GM23338 (cell line): ENCODE results near the gene SLC23A2. TPM values are rescaled to one million over a fixed set of nuclear protein-coding genes. Genes with fewer than 3 reads are reported as not detected.

Experiments used
- ATAC-seq: fragments of 200-7000 bp; cut with Tn5 transposase; 3 replicates; pipeline ENCODE4 v1.9.1; 2020
- DNase-seq: peaks from one replicate; pipeline ENCODE4 v3.0.0-alpha.2; 2015; ENCODE audit warnings: low spot score
- H2AFZ ChIP-seq: fragments of 200-600 bp; sonication (generic); 2 replicates; pipeline ENCODE4 v1.8.0; 2016; ENCODE audit warnings: antibody characterized with exemption, mild to moderate bottlenecking, moderate library complexity
- H3F3A ChIP-seq: fragments of 200-600 bp; sonication (generic); replicated peaks from 2 replicates; pipeline ENCODE4 v1.8.0; 2017; ENCODE audit warnings: antibody characterized with exemption, mixed run types, low read depth
- H3K27ac ChIP-seq: fragments of 200-600 bp; sonication (generic); 2 replicates; pipeline ENCODE4 v1.6.1; 2016; ENCODE audit warnings: low read depth
- H3K27me3 ChIP-seq: fragments of 200-600 bp; sonication (generic); 2 replicates; pipeline ENCODE4 v1.8.0; 2016; ENCODE audit warnings: mild to moderate bottlenecking, mixed run types, moderate library complexity; ENCODE audit not compliant: insufficient read depth
- H3K36me3 ChIP-seq: fragments of 200-600 bp; sonication (generic); 2 replicates; pipeline ENCODE4 v1.8.0; 2016; ENCODE audit warnings: mild to moderate bottlenecking; ENCODE audit not compliant: insufficient read depth
- H3K4me1 ChIP-seq: fragments of 200-600 bp; sonication (generic); 2 replicates; pipeline ENCODE4 v1.8.0; 2016; ENCODE audit warnings: mild to moderate bottlenecking, moderate library complexity; ENCODE audit not compliant: insufficient read depth
- H3K4me2 ChIP-seq: fragments of 200-600 bp; sonication (generic); 2 replicates; pipeline ENCODE4 v1.7.1; 2017; ENCODE audit warnings: mixed run types
- H3K4me3 ChIP-seq: fragments of 200-600 bp; sonication (generic); 2 replicates; pipeline ENCODE4 v1.6.1; 2016; ENCODE audit warnings: mixed run types
- H3K79me2 ChIP-seq: fragments of 200-600 bp; sonication (generic); replicated peaks from 2 replicates; pipeline ENCODE4 v1.8.0; 2017; ENCODE audit warnings: mild to moderate bottlenecking; ENCODE audit not compliant: insufficient read depth
- H3K9me2 ChIP-seq: fragments of 200-600 bp; sonication (generic); 2 replicates; pipeline ENCODE4 v1.8.0; 2017; ENCODE audit not compliant: insufficient read depth
- H4K20me1 ChIP-seq: fragments of 200-600 bp; sonication (generic); replicated peaks from 2 replicates; pipeline ENCODE4 v1.8.0; 2017; ENCODE audit warnings: mild to moderate bottlenecking; ENCODE audit not compliant: insufficient read depth
- H3K27ac Mint-ChIP-seq: 2 replicates; pipeline ENCODE4 v1.8.0; 2020; ENCODE audit warnings: inconsistent platforms, mild to moderate bottlenecking, moderate library complexity, mixed read lengths
- H3K27me3 Mint-ChIP-seq: 3 replicates; pipeline ENCODE4 v1.8.0; 2022; ENCODE audit warnings: low read depth, mild to moderate bottlenecking, moderate library complexity, mixed read lengths, inconsistent platforms; ENCODE audit not compliant: insufficient read depth, poor library complexity
- H3K36me3 Mint-ChIP-seq: 3 replicates; pipeline ENCODE4 v1.8.0; 2021; ENCODE audit warnings: low read depth, mild to moderate bottlenecking, inconsistent platforms, moderate library complexity, mixed read lengths
- H3K4me1 Mint-ChIP-seq: 3 replicates; pipeline ENCODE4 v1.8.0; 2020; ENCODE audit warnings: mild to moderate bottlenecking, inconsistent platforms, mixed read lengths
- H3K4me3 Mint-ChIP-seq: 3 replicates; pipeline ENCODE4 v1.8.0; 2021; ENCODE audit warnings: moderate library complexity, mild to moderate bottlenecking, inconsistent platforms, mixed read lengths
- H3K9me3 Mint-ChIP-seq: 3 replicates; pipeline ENCODE4 v1.8.0; 2020; ENCODE audit warnings: moderate library complexity, mild to moderate bottlenecking, inconsistent platforms, mixed read lengths
- CREB1 ChIP-seq: fragments of 250-450 bp; sonication (Bioruptor Pico); IDR thresholded peaks from 2 replicates; pipeline ENCODE4 v1.5.0; 2020; ENCODE audit warnings: low read depth, mild to moderate bottlenecking, moderate library complexity
- CTCF ChIP-seq, 2 experiments: fragments of 200-600 bp in 1 of 2; sonication (generic) in 1 of 2; conservative IDR thresholded peaks; 2 replicates each; pipeline versions ENCODE4 v1.5.1 to v1.6.1; 2016 to 2017; ENCODE audit warnings: antibody characterized with exemption in 2 of 2, low read depth in 2 of 2, mild to moderate bottlenecking in 2 of 2, moderate library complexity in 1 of 2
- ETS1 ChIP-seq: IDR thresholded peaks from 2 replicates; pipeline ENCODE4 v1.6.1; 2016; ENCODE audit warnings: antibody characterized with exemption
- EZH2phosphoT487 ChIP-seq: fragments of 200-600 bp; sonication (generic); IDR thresholded peaks from one replicate; pipeline ENCODE4 v1.8.1; 2018; ENCODE audit warnings: antibody characterized with exemption; ENCODE audit not compliant: unreplicated experiment
- JUNB ChIP-seq: IDR thresholded peaks from one replicate; pipeline ENCODE4 v1.6.1; 2016; ENCODE audit warnings: antibody characterized with exemption; ENCODE audit not compliant: unreplicated experiment
- NANOG ChIP-seq: IDR thresholded peaks from 2 replicates; pipeline ENCODE4 v1.6.1; 2016; ENCODE audit warnings: antibody characterized with exemption, borderline replicate concordance
- REST ChIP-seq: IDR thresholded peaks from one replicate; pipeline ENCODE4 v1.6.1; 2018; ENCODE audit warnings: antibody characterized with exemption; ENCODE audit not compliant: unreplicated experiment
- STAT1 ChIP-seq: IDR thresholded peaks from one replicate; pipeline ENCODE4 v1.6.1; 2016; ENCODE audit warnings: antibody characterized with exemption; ENCODE audit not compliant: unreplicated experiment
- ZNF114 ChIP-seq: fragments of 250-450 bp; sonication (Bioruptor Pico); IDR thresholded peaks from 2 replicates; pipeline ENCODE4 v1.5.0; 2020; ENCODE audit warnings: mild to moderate bottlenecking, moderate library complexity
- ZNF331 ChIP-seq: fragments of 250-450 bp; sonication (Bioruptor Pico); IDR thresholded peaks from 2 replicates; pipeline ENCODE4 v1.5.0; 2020; ENCODE audit warnings: low read depth, mild to moderate bottlenecking, moderate library complexity
- polyA plus RNA-seq: library from polyadenylated mRNA; unstranded; fragments of >200 nt; fragmentation: Nextera tagmentation; extraction: Ambion mirVana; gene quantifications from 2 replicates; pipeline ENCODE4 v1.2.1, GENCODE V29; 2016
- total RNA-seq: library from RNA; depleted of rRNA; stranded (reverse); fragments of >200 nt; shearing (Covaris generic); gene quantifications from 2 replicates; pipeline ENCODE4 v1.2.3, GENCODE V29; 2014

The SLC23A2 gene
- total and polyA plus RNA-seq, 2 experiments from 2014 or later, result 4.4 to 20.2 TPM

GRCh38 chr20:4883546-4883945 is 117.8 kb downstream of the SLC23A2 start:
- ATAC-seq (no peak), DNase-seq (no peak)
- Histone ChIP-seq H3K27me3 (no peaks in the 10 kb centered on the region), H3K4me1 (no peaks in the 10 kb centered on the region), H3K36me3 (no peaks in the 10 kb centered on the region), H3F3A (no peaks in the 10 kb centered on the region), H3K9me2 (no peaks in the 10 kb centered on the region), H3K4me2 (no peak overlapping the region), H3K27ac (no peak overlapping the region), H3K4me3 (no peak overlapping the region), H2AFZ (no peak overlapping the region), H3K79me2 (no peaks in the 10 kb centered on the region), H4K20me1 (no peaks in the 10 kb centered on the region; the same call in none of the 2 replicates)
- H3K27ac Mint-ChIP-seq, result peak overlapping the region; percentile 22; the same call in 1 of the 2 replicates
- H3K27me3 Mint-ChIP-seq, result peaks cover 7% of the 10 kb centered on the region
- TF ChIP-seq STAT1, result no peak
- TF ChIP-seq ZNF331 (CRISPR knock-in tag), result no peak
- TF ChIP-seq CTCF (conservative IDR thresholded peaks at IDR 0.05; ENCODE audit: low read depth in 2 of 2), result 0 out of 4 replicates have a peak, but pooled peaks of 1 of the 2 experiments have one; percentile 8
- TF ChIP-seq NANOG, result no peak
- TF ChIP-seq JUNB, result no peak
- no peak overlapping the region for H3K4me3 Mint-ChIP-seq
- H3K9me3 Mint-ChIP-seq, result no peaks in the 10 kb centered on the region
- H3K36me3 Mint-ChIP-seq, result 0 out of 3 replicates have a peak, but pooled peaks cover 3% of the 10 kb centered on the region
- H3K4me1 Mint-ChIP-seq, result peaks cover 6% of the 10 kb centered on the region; the same call in 2 of the 3 replicates

GRCh38 chr20:4883051-4883450 is 118.3 kb downstream of the SLC23A2 start:
- Histone ChIP-seq H3K4me1 (no peaks in the 10 kb centered on the region), H3K4me3 (no peak overlapping the region), H3K27ac (no peak overlapping the region), H3K79me2 (no peaks in the 10 kb centered on the region), H3K9me2 (no peaks in the 10 kb centered on the region), H3K4me2 (no peak overlapping the region), H2AFZ (no peak overlapping the region), H3F3A (no peaks in the 10 kb centered on the region), H4K20me1 (no peaks in the 10 kb centered on the region; the same call in none of the 2 replicates), H3K36me3 (no peaks in the 10 kb centered on the region), H3K27me3 (no peaks in the 10 kb centered on the region)
- Mint-ChIP-seq H3K27me3 (peaks cover 7% of the 10 kb centered on the region), H3K4me3 (no peak overlapping the region), H3K4me1 (peaks cover 6% of the 10 kb centered on the region; the same call in 2 of the 3 replicates), H3K27ac (no peak overlapping the region), H3K36me3 (0 out of 3 replicates have a peak, but pooled peaks cover 3% of the 10 kb centered on the region), H3K9me3 (no peaks in the 10 kb centered on the region)
- ATAC-seq (no peak), DNase-seq (no peak)
- TF ChIP-seq CREB1 (CRISPR knock-in tag) (no peak), EZH2phosphoT487 (no peak), JUNB (no peak)

- Mint-ChIP-seq H3K9me3 (no peaks in the 10 kb centered on the region), H3K27ac (peak overlapping the region; percentile 28; the same call in 1 of the 2 replicates), H3K27me3 (peaks cover 6% of the 10 kb centered on the region), H3K4me3 (no peak overlapping the region), H3K4me1 (peaks cover 6% of the 10 kb centered on the region; the same call in 2 of the 3 replicates), H3K36me3 (0 out of 3 replicates have a peak, but pooled peaks cover 3% of the 10 kb centered on the region)
- Histone ChIP-seq H3K79me2 (no peaks in the 10 kb centered on the region), H3F3A (no peaks in the 10 kb centered on the region), H3K4me2 (no peak overlapping the region), H3K4me1 (no peaks in the 10 kb centered on the region), H3K27ac (no peak overlapping the region), H3K36me3 (no peaks in the 10 kb centered on the region), H3K27me3 (no peaks in the 10 kb centered on the region), H4K20me1 (no peaks in the 10 kb centered on the region; the same call in none of the 2 replicates), H3K4me3 (no peak overlapping the region), H3K9me2 (no peaks in the 10 kb centered on the region), H2AFZ (no peak overlapping the region)
- no peak for DNase-seq
- no peak for ATAC-seq
- TF ChIP-seq NANOG (no peak), EZH2phosphoT487 (no peak), JUNB (no peak), STAT1 (no peak), ZNF114 (CRISPR knock-in tag) (no peak), ETS1 (no peak), REST (no peak), ZNF331 (CRISPR knock-in tag) (no peak)
Measured at GRCh38 chr20:4881006-4881730, 120.1 kb downstream of the SLC23A2 start.
